Measurements from ENCODE around the gene EVA1C. TPM values are rescaled to one million over a fixed set of nuclear protein-coding genes. Genes with fewer than 3 reads are reported as not detected.

EVA1C gene
- total and polyA plus RNA-seq, 2 donors (not counting 1 experiment from before 2014, with no cell fraction given), result 2.4 to 4.6 TPM

DNA sequence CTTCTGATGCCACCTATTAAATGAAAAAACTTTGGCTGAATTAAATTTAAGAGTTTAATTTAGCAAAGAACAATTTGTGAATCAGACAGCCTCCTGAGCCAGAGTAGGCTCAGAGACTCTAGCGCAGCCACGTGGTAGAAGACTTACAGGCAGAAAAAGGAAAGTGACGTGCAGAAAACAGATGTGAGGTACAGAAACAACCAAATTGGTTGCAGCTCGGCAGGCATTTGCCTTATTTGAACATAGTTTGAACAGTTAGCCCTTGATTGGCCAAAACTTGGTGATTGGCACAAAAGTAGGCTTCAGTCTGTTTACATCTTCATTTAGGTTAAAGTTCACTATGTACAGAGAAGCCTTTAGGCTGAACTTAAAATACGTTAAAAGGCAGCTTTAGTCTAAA lies 149.9 kb downstream of the EVA1C start:
- Histone ChIP-seq H3K4me3 (replicated peaks in 1 of 4; ENCODE audit: control extremely low read depth in 1 of 4, insufficient read depth in 1 of 4, low read depth in 3 of 4, low read length in 4 of 4) (no peak overlapping the region), H2AFZ (ENCODE audit: low read length) (no peak overlapping the region), H3K4me1 (ENCODE audit: control insufficient read depth, extremely low read depth, insufficient read depth, low read length) (no peaks in the 10 kb centered on the region), H3K9ac (ENCODE audit: insufficient read depth, low read length) (no peak overlapping the region), H3K36me3 (ENCODE audit: control insufficient read depth, insufficient read depth, low read length) (no peaks in the 10 kb centered on the region), H4K20me1 (ENCODE audit: control insufficient read depth, extremely low read depth, insufficient read depth, low read length) (no peaks in the 10 kb centered on the region), H3K79me2 (ENCODE audit: control insufficient read depth, insufficient read depth, low read length) (no peaks in the 10 kb centered on the region), H3K4me2 (ENCODE audit: extremely low read depth, insufficient read depth, low read length) (no peak overlapping the region), H3K27ac (ENCODE audit: insufficient read depth, low read length) (no peak overlapping the region), H3K27me3 (ENCODE audit: control insufficient read depth, insufficient read depth, low read length) (no peaks in the 10 kb centered on the region), H3K9me3 (ENCODE audit: control insufficient read depth, insufficient read depth, low read depth, low read length) (no peaks in the 10 kb centered on the region)
- TF ChIP-seq EZH2 (IDR thresholded peaks at IDR 0.05; ENCODE audit: low read length, missing control alignments), result no peak
- TF ChIP-seq, protein P1, sequence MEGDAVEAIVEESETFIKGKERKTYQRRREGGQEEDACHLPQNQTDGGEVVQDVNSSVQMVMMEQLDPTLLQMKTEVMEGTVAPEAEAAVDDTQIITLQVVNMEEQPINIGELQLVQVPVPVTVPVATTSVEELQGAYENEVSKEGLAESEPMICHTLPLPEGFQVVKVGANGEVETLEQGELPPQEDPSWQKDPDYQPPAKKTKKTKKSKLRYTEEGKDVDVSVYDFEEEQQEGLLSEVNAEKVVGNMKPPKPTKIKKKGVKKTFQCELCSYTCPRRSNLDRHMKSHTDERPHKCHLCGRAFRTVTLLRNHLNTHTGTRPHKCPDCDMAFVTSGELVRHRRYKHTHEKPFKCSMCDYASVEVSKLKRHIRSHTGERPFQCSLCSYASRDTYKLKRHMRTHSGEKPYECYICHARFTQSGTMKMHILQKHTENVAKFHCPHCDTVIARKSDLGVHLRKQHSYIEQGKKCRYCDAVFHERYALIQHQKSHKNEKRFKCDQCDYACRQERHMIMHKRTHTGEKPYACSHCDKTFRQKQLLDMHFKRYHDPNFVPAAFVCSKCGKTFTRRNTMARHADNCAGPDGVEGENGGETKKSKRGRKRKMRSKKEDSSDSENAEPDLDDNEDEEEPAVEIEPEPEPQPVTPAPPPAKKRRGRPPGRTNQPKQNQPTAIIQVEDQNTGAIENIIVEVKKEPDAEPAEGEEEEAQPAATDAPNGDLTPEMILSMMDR (conservative IDR thresholded peaks at IDR 0.05 in 1 of 2, IDR thresholded peaks at IDR 0.05 in 1 of 2; ENCODE audit: low read depth in 1 of 2, low read length in 2 of 2), result peak; percentile 30 to 63
- DNase-seq (ENCODE audit: low read depth in 2 of 2), result peak; percentile 67 to 91

DNA sequence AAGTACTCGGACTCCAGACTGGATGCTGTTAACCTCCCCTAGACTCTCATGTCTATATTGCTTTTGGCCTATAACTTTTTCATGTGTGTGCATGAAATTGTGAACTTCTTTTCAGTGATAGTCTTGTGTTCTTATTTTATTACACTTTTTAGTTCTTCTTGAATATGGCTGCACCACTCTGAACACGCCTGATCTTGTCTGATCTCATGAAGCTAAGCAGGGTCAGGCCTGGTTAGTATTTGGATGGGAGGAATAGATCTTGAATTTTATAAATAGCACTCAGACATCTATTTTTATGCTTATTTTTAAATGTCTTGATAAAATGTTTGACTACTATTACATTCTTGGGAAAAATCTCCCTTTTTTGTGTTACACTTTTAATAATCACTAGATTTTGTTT lies 150.4 kb downstream of the EVA1C start:
- DNase-seq (ENCODE audit: low read depth in 2 of 2), result peak in 1 of 2 donors; percentile 24
- H2AFZ ChIP-seq (ENCODE audit: low read length), result no peak overlapping the region
- H3K36me3 ChIP-seq (ENCODE audit: control insufficient read depth, insufficient read depth, low read length), result no peaks in the 10 kb centered on the region
- no peak for TF ChIP-seq EZH2 (IDR thresholded peaks at IDR 0.05; ENCODE audit: low read length, missing control alignments)
- TF ChIP-seq, protein P1 (conservative IDR thresholded peaks at IDR 0.05 in 1 of 2, IDR thresholded peaks at IDR 0.05 in 1 of 2; ENCODE audit: low read depth in 1 of 2, low read length in 2 of 2), result no peak
- no peaks in the 10 kb centered on the region for H4K20me1 ChIP-seq (ENCODE audit: control insufficient read depth, extremely low read depth, insufficient read depth, low read length)
- no peaks in the 10 kb centered on the region for H3K27me3 ChIP-seq (ENCODE audit: control insufficient read depth, insufficient read depth, low read length)
- no peak overlapping the region for H3K9ac ChIP-seq (ENCODE audit: insufficient read depth, low read length)
- no peaks in the 10 kb centered on the region for H3K4me1 ChIP-seq (ENCODE audit: control insufficient read depth, extremely low read depth, insufficient read depth, low read length)
- H3K4me3 ChIP-seq (replicated peaks in 1 of 4; ENCODE audit: control extremely low read depth in 1 of 4, insufficient read depth in 1 of 4, low read depth in 3 of 4, low read length in 4 of 4), result no peak overlapping the region
- no peak overlapping the region for H3K4me2 ChIP-seq (ENCODE audit: extremely low read depth, insufficient read depth, low read length)
- H3K9me3 ChIP-seq (ENCODE audit: control insufficient read depth, insufficient read depth, low read depth, low read length), result no peaks in the 10 kb centered on the region
- no peaks in the 10 kb centered on the region for H3K79me2 ChIP-seq (ENCODE audit: control insufficient read depth, insufficient read depth, low read length)
- no peak overlapping the region for H3K27ac ChIP-seq (ENCODE audit: insufficient read depth, low read length)

Other genes starting within 250 kb of the EVA1C start
- gene MIS18A, start 133.7 kb upstream of the EVA1C start, total RNA-seq, result 3.1 and 4.0 TPM in 2 replicates
- 7.6 and 15.5 TPM in 2 replicates for gene MIS18A, start 133.7 kb upstream of the EVA1C start, polyA plus RNA-seq
- gene MRAP, start 113.9 kb upstream of the EVA1C start, total RNA-seq, result 0.17 and 0.26 TPM in 2 replicates
- gene MRAP, start 113.9 kb upstream of the EVA1C start, polyA plus RNA-seq, result not detected in 2 replicates
- 15.7 and 17.7 TPM in 2 replicates for gene URB1, start 19.7 kb upstream of the EVA1C start, total RNA-seq
- 4.3 and 7.3 TPM in 2 replicates for gene URB1, start 19.7 kb upstream of the EVA1C start, polyA plus RNA-seq
- 0.51 and 0.83 TPM in 2 replicates for gene TCP10L, start 172.8 kb downstream of the EVA1C start, total RNA-seq
- gene TCP10L, start 172.8 kb downstream of the EVA1C start, polyA plus RNA-seq, result 0.24 TPM in 1 of 2 replicates, not detected in the other
- gene CFAP298, start 199.7 kb downstream of the EVA1C start, total RNA-seq, result 18.2 and 18.7 TPM in 2 replicates
- gene CFAP298, start 199.7 kb downstream of the EVA1C start, polyA plus RNA-seq, result 20.9 and 26.6 TPM in 2 replicates